ENCODE measurements around the gene ACSM2B. TPM values are rescaled to one million over a fixed set of nuclear protein-coding genes. Genes with fewer than 3 reads are reported as not detected.
"Not testable (repeated sequence)": the region's sequence is repeated elsewhere in the genome, so short reads cannot be mapped to it uniquely, and the experiment has no call there.

The ACSM2B gene
- total RNA-seq, 2 experiments from 2014 or later: not detected

GRCh38 chr16:20612551-20613480 is 36.6 kb upstream of the ACSM2B start:
- Mint-ChIP-seq H3K9me3 (ENCODE audit: low read depth) (no peaks in the 10 kb centered on the region), H3K4me3 (no peak overlapping the region), H3K4me1 (no peaks in the 10 kb centered on the region), H3K36me3 (ENCODE audit: low read depth) (no peaks in the 10 kb centered on the region), H3K27me3 (peaks cover 12% of the 10 kb centered on the region), H3K27ac (no peak overlapping the region)
- ChIA-PET CTCF (no interaction called here), POLR2A (interaction anchor here (0.7 kb wide), 1 partner anchor 174 kb away, joined by 3 read pairs; no protein-coding TSS in a partner anchor)
- DNase-seq: no peak
- no peak for ATAC-seq
- intact Hi-C loops (cut with DNase I, micrococcal nuclease): no loop called here

- DNase-seq (no peak), ATAC-seq (no peak)
- H3K27me3 Mint-ChIP-seq: peaks cover 15% of the 10 kb centered on the region
- ChIA-PET CTCF (no interaction called here), POLR2A (no interaction called here)
- intact Hi-C loops (cut with DNase I, micrococcal nuclease): no loop called here
- no peak overlapping the region for H3K27ac Mint-ChIP-seq
- no peaks in the 10 kb centered on the region for H3K4me1 Mint-ChIP-seq
- no peaks in the 10 kb centered on the region for H3K36me3 Mint-ChIP-seq (ENCODE audit: low read depth)
- no peak overlapping the region for H3K4me3 Mint-ChIP-seq
- no peaks in the 10 kb centered on the region for H3K9me3 Mint-ChIP-seq (ENCODE audit: low read depth)
Observed at GRCh38 chr16:20611975-20612481, 35.9 kb upstream of the ACSM2B start.

- Mint-ChIP-seq H3K4me3 (no peak overlapping the region), H3K36me3 (ENCODE audit: low read depth) (no peaks in the 10 kb centered on the region), H3K27ac (no peak overlapping the region), H3K27me3 (peaks cover 15% of the 10 kb centered on the region), H3K4me1 (no peaks in the 10 kb centered on the region), H3K9me3 (ENCODE audit: low read depth) (no peaks in the 10 kb centered on the region)
- ATAC-seq (no peak), DNase-seq (no peak)
- intact Hi-C loops (cut with DNase I, micrococcal nuclease): no loop called here
- POLR2A ChIA-PET: no interaction called here
- CTCF ChIA-PET: no interaction called here
Observed at GRCh38 chr16:20611350-20611902, 35.3 kb upstream of the ACSM2B start.

- ChIA-PET CTCF (no interaction called here), POLR2A (no interaction called here)
- DNase-seq: no peak
- intact Hi-C loops (cut with DNase I, micrococcal nuclease): no loop called here
- peaks cover 15% of the 10 kb centered on the region for H3K27me3 Mint-ChIP-seq
- H3K36me3 Mint-ChIP-seq (ENCODE audit: low read depth): no peaks in the 10 kb centered on the region
- no peak for ATAC-seq
- no peaks in the 10 kb centered on the region for H3K4me1 Mint-ChIP-seq
- no peak overlapping the region for H3K27ac Mint-ChIP-seq
- no peaks in the 10 kb centered on the region for H3K9me3 Mint-ChIP-seq (ENCODE audit: low read depth)
- H3K4me3 Mint-ChIP-seq: no peak overlapping the region
Observed at GRCh38 chr16:20610892-20611349, 34.8 kb upstream of the ACSM2B start.

GRCh38 chr16:20610211-20610891 is 34.2 kb upstream of the ACSM2B start:
- no peaks in the 10 kb centered on the region for H3K36me3 Mint-ChIP-seq (ENCODE audit: low read depth)
- intact Hi-C loops (cut with DNase I, micrococcal nuclease): no loop called here
- H3K27me3 Mint-ChIP-seq: peaks cover 15% of the 10 kb centered on the region
- no peak for ATAC-seq
- ChIA-PET CTCF (no interaction called here), POLR2A (no interaction called here)
- H3K4me1 Mint-ChIP-seq: no peaks in the 10 kb centered on the region
- no peak overlapping the region for H3K27ac Mint-ChIP-seq
- no peak overlapping the region for H3K4me3 Mint-ChIP-seq
- no peak for DNase-seq
- no peaks in the 10 kb centered on the region for H3K9me3 Mint-ChIP-seq (ENCODE audit: low read depth)

DNA sequence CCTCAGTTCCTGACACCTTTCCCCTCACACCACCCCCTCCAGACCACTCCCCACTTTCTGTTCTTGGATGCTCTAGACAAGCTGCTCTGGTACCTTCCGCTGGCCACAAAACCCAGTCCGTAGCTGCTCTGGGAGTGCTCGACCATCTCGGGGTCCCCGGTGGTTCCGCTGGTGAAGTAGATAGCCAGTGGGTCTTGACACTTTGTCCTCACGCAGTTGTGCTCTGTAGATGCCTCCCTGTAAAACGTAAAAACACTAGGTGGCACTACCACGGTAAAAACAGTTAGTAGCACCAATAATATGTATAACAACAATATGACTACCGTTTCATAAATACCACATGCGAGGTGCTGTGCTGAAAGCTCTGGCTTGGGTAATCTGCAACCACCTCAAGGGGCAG is 26.0 kb upstream of the ACSM2B start:
- ATAC-seq; DNase-seq; H3K27ac Mint-ChIP-seq; H3K36me3 Mint-ChIP-seq (ENCODE audit: low read depth); H3K4me1 Mint-ChIP-seq; POLR2A ChIA-PET; H3K4me3 Mint-ChIP-seq; CTCF ChIA-PET; H3K9me3 Mint-ChIP-seq (ENCODE audit: low read depth): not testable (repeated sequence)
- peaks cover 11% of the 10 kb centered on the region for H3K27me3 Mint-ChIP-seq
- intact Hi-C loops (cut with DNase I, micrococcal nuclease): loop anchor here in 1 of 2 experiments (1.0 kb wide), 1 partner anchor 106 kb away; no protein-coding TSS in a partner anchor

GRCh38 chr16:20599475-20599874 is 23.3 kb upstream of the ACSM2B start:
- H3K4me1 Mint-ChIP-seq; H3K9me3 Mint-ChIP-seq (ENCODE audit: low read depth); H3K27ac Mint-ChIP-seq; H3K4me3 Mint-ChIP-seq; POLR2A ChIA-PET; ATAC-seq; intact Hi-C loops (cut with DNase I, micrococcal nuclease); DNase-seq; H3K36me3 Mint-ChIP-seq (ENCODE audit: low read depth): not testable (repeated sequence)
- peaks cover 14% of the 10 kb centered on the region for H3K27me3 Mint-ChIP-seq
- CTCF ChIA-PET: interaction anchor here (0.6 kb wide), 1 partner anchor 757 kb away, joined by 3 read pairs; no protein-coding TSS in a partner anchor

GRCh38 chr16:20598832-20599469 is 22.8 kb upstream of the ACSM2B start:
- CTCF ChIA-PET: no interaction called here

GRCh38 chr16:20595694-20596093 is 19.5 kb upstream of the ACSM2B start:
- intact Hi-C loops (cut with DNase I, micrococcal nuclease); H3K4me1 Mint-ChIP-seq; H3K36me3 Mint-ChIP-seq (ENCODE audit: low read depth); CTCF ChIA-PET; H3K27ac Mint-ChIP-seq; POLR2A ChIA-PET; H3K9me3 Mint-ChIP-seq (ENCODE audit: low read depth); ATAC-seq; DNase-seq; H3K4me3 Mint-ChIP-seq: not testable (repeated sequence)
- peaks cover 16% of the 10 kb centered on the region for H3K27me3 Mint-ChIP-seq

More at GRCh38 chr16:20598832-20599469, 22.8 kb upstream of the ACSM2B start:
- H3K36me3 Mint-ChIP-seq (ENCODE audit: low read depth): no peaks in the 10 kb centered on the region
- no peak for ATAC-seq
- H3K4me1 Mint-ChIP-seq: no peaks in the 10 kb centered on the region
- intact Hi-C loops (cut with DNase I, micrococcal nuclease): no loop called here
- DNase-seq: no peak
- POLR2A ChIA-PET: no interaction called here
- no peak overlapping the region for H3K27ac Mint-ChIP-seq
- H3K4me3 Mint-ChIP-seq: no peak overlapping the region
- H3K9me3 Mint-ChIP-seq (ENCODE audit: low read depth): no peaks in the 10 kb centered on the region
- H3K27me3 Mint-ChIP-seq: peaks cover 14% of the 10 kb centered on the region

- H3K4me3 Mint-ChIP-seq; ATAC-seq; intact Hi-C loops (cut with DNase I, micrococcal nuclease); H3K27ac Mint-ChIP-seq; H3K36me3 Mint-ChIP-seq (ENCODE audit: low read depth); POLR2A ChIA-PET; H3K4me1 Mint-ChIP-seq; DNase-seq; CTCF ChIA-PET; H3K9me3 Mint-ChIP-seq (ENCODE audit: low read depth): not testable (repeated sequence)
- H3K27me3 Mint-ChIP-seq: peaks cover 12% of the 10 kb centered on the region
Observed at GRCh38 chr16:20595068-20595467, 18.9 kb upstream of the ACSM2B start.

DNA sequence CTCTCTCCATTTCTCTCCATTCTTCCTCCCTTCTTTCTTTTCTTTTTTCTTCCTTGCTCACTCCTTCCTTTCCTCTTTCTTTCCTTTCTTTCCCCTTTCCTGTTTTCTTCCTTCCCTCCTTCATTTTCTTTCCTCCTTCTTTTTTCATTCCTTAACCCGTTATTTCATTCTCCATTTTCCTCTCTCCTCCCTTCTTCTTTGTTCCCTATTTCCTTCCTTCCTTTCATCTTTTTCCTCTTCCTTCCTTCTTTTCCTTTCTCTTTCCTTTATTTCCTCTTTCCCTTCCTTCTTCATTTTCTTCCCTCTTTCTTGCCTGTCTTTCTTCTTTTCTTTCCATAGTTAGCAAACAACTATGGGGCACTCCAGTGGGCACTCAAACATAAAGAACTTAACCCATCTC is 16.6 kb upstream of the ACSM2B start:
- H3K4me3 Mint-ChIP-seq; POLR2A ChIA-PET; H3K4me1 Mint-ChIP-seq; H3K27me3 Mint-ChIP-seq; H3K9me3 Mint-ChIP-seq (ENCODE audit: low read depth); H3K27ac Mint-ChIP-seq; DNase-seq; ATAC-seq; CTCF ChIA-PET; H3K36me3 Mint-ChIP-seq (ENCODE audit: low read depth); intact Hi-C loops (cut with DNase I, micrococcal nuclease): not testable (repeated sequence)
